ENCODE data around the gene ARHGEF9. TPM values are rescaled to one million over a fixed set of nuclear protein-coding genes. Genes with fewer than 3 reads are reported as not detected.
A peak's percentile ranks its signal among the peaks of the same experiment; 100 is the strongest.

The ARHGEF9 gene
- total RNA-seq, 4 donors from 2014 or later, result 24.7 to 39.6 (median 30.3) TPM

DNA sequence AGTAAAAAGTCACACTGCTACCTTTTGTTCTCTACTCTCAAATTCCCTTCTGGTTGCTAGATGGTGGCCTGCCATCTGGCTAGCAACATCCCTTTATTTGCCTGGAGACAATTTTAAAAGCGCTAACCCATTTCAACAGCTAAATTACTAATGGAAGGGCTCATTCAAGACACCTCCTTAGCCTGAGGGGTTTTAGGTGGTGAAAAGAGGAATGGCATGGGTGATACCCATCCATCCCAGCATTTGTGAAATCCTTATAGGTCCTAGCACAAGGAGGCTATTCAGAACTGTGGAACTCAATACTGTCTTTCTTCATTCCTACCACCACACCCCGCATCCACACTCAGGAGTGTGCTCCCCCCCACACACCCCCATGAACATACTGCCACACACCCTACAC, 33.5 kb downstream of the ARHGEF9 start:
- no peak overlapping the region for H3K4me3 ChIP-seq
- H3K36me3 ChIP-seq, result no peaks in the 10 kb centered on the region
- DNase-seq, result no peak
- no peaks in the 10 kb centered on the region for H3K27me3 ChIP-seq
- no peaks in the 10 kb centered on the region for H3K4me1 ChIP-seq
- no peak for TF ChIP-seq POLR2A (IDR thresholded peaks at IDR 0.05)
- TF ChIP-seq, protein P1, sequence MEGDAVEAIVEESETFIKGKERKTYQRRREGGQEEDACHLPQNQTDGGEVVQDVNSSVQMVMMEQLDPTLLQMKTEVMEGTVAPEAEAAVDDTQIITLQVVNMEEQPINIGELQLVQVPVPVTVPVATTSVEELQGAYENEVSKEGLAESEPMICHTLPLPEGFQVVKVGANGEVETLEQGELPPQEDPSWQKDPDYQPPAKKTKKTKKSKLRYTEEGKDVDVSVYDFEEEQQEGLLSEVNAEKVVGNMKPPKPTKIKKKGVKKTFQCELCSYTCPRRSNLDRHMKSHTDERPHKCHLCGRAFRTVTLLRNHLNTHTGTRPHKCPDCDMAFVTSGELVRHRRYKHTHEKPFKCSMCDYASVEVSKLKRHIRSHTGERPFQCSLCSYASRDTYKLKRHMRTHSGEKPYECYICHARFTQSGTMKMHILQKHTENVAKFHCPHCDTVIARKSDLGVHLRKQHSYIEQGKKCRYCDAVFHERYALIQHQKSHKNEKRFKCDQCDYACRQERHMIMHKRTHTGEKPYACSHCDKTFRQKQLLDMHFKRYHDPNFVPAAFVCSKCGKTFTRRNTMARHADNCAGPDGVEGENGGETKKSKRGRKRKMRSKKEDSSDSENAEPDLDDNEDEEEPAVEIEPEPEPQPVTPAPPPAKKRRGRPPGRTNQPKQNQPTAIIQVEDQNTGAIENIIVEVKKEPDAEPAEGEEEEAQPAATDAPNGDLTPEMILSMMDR (IDR thresholded peaks at IDR 0.05), result no peak
- H3K27ac ChIP-seq, result no peak overlapping the region
- H3K9me3 ChIP-seq, result no peaks in the 10 kb centered on the region

DNA sequence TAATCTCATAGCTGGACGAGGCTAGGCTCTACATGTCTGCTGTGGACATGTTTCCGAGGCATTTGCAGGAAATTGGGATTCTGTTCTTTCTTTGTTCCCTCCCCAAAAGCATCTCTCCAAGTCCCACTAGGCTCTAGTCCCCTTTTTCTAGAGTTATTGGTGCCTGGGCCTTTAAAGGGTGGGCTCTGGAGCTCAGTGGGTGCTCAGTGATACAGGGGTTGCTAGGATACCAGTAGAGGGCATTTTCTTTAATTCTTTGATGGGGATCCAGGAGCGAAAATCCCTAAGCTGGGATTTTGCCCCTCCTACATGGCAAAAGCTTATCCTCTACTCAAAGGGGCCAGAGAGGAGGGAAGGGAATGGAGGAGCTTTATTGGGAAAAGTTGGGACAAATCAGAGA, 34.2 kb downstream of the ARHGEF9 start:
- no peak for DNase-seq
- H3K36me3 ChIP-seq, result no peaks in the 10 kb centered on the region
- H3K27me3 ChIP-seq, result no peaks in the 10 kb centered on the region
- H3K9me3 ChIP-seq, result no peaks in the 10 kb centered on the region
- no peak overlapping the region for H3K4me3 ChIP-seq
- no peak overlapping the region for H3K27ac ChIP-seq
- no peak for TF ChIP-seq POLR2A (IDR thresholded peaks at IDR 0.05)
- TF ChIP-seq, protein P1 (IDR thresholded peaks at IDR 0.05), result no peak
- no peaks in the 10 kb centered on the region for H3K4me1 ChIP-seq

DNA sequence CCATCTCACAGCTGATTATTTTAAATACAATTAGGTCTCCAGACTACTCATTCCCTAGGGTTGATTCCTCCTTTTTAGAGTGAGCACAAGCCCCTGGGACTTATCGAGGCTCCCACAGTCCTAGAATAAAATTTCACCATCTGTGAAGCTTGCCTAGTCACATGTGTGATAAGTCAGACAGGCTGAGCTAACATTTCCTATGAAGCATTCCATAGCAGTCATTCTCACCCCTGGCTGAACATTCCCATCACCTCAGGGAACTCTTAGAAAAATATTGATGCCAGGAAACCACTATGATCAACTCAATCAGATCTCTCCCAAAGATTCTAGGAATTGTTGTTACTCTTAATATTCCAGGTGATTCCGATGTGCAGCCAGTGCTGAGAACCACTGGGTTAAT, 37.7 kb downstream of the ARHGEF9 start:
- no peaks in the 10 kb centered on the region for H3K27me3 ChIP-seq
- no peak overlapping the region for H3K27ac ChIP-seq
- no peaks in the 10 kb centered on the region for H3K9me3 ChIP-seq
- H3K36me3 ChIP-seq, result no peaks in the 10 kb centered on the region
- no peak for TF ChIP-seq POLR2A (IDR thresholded peaks at IDR 0.05)
- TF ChIP-seq, protein P1 (IDR thresholded peaks at IDR 0.05), result no peak
- H3K4me1 ChIP-seq, result no peaks in the 10 kb centered on the region
- H3K4me3 ChIP-seq, result no peak overlapping the region
- DNase-seq, result no peak

DNA sequence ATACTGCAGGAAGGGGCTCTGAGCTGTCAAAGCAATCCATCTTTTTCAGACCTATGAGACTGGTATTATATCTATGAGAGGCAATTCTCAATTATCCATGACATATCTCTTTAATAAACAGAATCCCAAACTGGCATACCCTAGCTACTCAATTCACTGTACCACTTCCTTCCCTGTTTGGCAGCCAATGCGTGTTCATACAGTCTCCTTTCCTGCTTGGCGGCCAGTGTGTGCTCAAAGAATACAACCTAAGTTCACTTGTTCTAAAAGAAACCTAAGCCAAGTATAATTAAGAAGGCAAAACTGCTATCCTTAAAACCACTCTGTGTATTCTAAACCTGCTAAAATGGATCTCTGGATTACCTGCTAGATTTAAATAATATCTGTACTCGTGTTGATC, 38.3 kb downstream of the ARHGEF9 start:
- no peak overlapping the region for H3K27ac ChIP-seq
- no peaks in the 10 kb centered on the region for H3K4me1 ChIP-seq
- no peak overlapping the region for H3K4me3 ChIP-seq
- no peaks in the 10 kb centered on the region for H3K27me3 ChIP-seq
- H3K9me3 ChIP-seq, result no peaks in the 10 kb centered on the region
- no peaks in the 10 kb centered on the region for H3K36me3 ChIP-seq
- TF ChIP-seq, protein P1 (IDR thresholded peaks at IDR 0.05), result no peak
- no peak for TF ChIP-seq POLR2A (IDR thresholded peaks at IDR 0.05)
- DNase-seq, result no peak

DNA sequence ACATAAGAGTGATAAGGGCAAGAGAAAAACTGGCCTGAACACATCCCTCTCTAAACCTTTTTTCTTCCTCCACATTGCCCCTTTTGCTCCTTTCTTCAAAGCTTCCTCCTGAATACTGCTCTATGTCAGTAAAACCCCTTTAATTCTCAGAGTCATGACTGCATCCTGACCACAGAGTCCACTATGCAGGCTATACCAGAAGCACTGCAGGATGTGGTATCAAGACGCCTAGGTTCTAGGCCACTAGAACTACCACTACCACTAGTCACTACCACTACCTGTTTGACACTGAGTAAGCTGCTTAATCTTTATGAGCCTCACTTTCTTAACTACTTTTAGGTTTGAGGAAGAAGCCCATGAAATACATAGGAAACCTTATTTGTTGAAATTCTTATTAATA, 38.7 kb downstream of the ARHGEF9 start:
- no peak for TF ChIP-seq POLR2A (IDR thresholded peaks at IDR 0.05)
- TF ChIP-seq, protein P1 (IDR thresholded peaks at IDR 0.05), result no peak
- H3K4me3 ChIP-seq, result no peak overlapping the region
- peak overlapping the region in 1 of 4 donors; percentile 15 for H3K27ac ChIP-seq
- no peaks in the 10 kb centered on the region for H3K36me3 ChIP-seq
- no peaks in the 10 kb centered on the region for H3K27me3 ChIP-seq
- H3K4me1 ChIP-seq, result no peaks in the 10 kb centered on the region
- no peaks in the 10 kb centered on the region for H3K9me3 ChIP-seq
- DNase-seq, result peak in 1 of 3 donors; percentile 49

DNA sequence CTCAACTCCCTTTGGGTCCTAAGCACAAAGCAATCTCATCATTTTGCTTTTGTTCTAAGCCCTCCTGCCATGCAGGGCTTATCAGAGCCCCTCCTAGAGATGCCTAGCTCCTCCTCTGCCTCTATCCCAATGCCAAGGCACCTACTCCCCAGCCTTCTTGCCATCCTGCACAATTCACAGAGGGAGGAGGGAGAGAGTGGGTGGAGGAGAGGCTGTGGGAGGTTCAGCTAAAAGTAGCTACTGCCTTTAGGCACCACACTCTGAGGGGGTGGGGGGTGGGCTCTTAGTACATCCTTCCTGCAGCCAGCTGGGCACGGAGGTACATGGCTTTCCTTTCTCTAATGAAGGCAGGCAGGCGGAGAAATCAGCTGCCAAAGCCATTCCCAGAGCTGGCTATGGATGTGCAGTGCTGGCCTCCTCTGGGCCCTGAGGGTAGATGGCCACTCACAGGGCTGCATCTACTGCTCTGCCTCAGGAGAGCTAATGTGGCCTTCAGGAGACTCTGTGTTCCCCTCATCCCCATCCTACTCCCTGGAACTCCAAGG, 40.1 kb downstream of the ARHGEF9 start:
- DNase-seq, result no peak
- Histone ChIP-seq H3K4me1 (no peaks in the 10 kb centered on the region), H3K9me3 (no peaks in the 10 kb centered on the region), H3K27me3 (no peaks in the 10 kb centered on the region), H3K4me3 (no peak overlapping the region), H3K36me3 (no peaks in the 10 kb centered on the region), H3K27ac (no peak overlapping the region)
- TF ChIP-seq POLR2A (IDR thresholded peaks at IDR 0.05), result no peak
- TF ChIP-seq, protein P1 (IDR thresholded peaks at IDR 0.05), result no peak
